GM18909 (cell line): ENCODE data around the gene ASB15.
"Not testable (repeated sequence)": the region's sequence is repeated elsewhere in the genome, so short reads cannot be mapped to it uniquely, and the experiment has no call there.

Experiments used
- ATAC-seq: cut with Tn5 transposase; IDR thresholded peaks from one replicate; pipeline ENCODE4 v1.9.1; 2021; ENCODE audit warnings: mild to moderate bottlenecking; ENCODE audit not compliant: unreplicated experiment, poor library complexity

Gene ASB15

DNA sequence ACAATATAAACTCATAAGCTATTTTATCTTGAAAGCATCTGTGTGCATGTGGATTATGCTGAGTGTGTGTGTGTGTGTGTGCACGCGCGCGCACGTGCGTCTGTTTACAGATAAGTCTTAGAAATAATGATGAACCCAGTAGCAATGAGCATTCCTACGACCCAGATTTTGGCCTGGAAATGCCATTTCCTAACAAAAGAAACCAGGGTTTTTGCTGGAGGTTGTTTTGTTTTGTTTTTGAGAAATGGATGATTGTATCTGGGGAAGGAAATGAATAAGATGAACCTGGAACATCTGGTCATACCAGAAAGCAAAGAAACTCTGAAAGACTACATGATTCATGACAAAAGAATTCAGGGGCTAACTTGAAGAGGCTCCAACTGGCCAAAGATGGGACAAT is 31.9 kb downstream of the ASB15 start:
- no peak for ATAC-seq

DNA sequence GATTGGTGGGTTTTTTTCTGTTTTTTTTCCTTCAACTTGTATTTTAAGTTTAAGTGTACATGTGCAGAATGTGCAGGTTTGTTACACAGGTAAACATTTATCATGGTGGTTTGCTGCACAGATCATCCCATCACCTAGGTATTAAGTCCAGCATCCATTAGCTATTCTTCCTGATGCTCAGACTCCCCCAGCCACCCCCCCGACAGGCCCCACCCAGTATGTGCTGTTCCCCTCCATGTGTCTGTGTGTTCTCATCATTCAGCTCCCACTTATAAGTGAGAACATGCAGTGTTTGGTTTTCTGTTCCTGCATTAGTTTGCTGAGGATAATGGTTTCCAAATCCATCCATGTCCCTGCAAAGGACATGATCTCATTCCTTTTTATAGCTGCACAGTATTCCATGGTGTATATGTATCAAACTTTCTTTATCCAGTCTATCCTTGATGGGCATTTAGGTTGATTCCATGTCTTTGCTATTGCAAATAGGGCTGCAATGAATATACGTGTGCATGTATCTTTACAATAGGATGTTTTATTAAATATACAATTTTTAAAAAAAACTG is 32.5 kb downstream of the ASB15 start:
- not testable (repeated sequence) for ATAC-seq

DNA sequence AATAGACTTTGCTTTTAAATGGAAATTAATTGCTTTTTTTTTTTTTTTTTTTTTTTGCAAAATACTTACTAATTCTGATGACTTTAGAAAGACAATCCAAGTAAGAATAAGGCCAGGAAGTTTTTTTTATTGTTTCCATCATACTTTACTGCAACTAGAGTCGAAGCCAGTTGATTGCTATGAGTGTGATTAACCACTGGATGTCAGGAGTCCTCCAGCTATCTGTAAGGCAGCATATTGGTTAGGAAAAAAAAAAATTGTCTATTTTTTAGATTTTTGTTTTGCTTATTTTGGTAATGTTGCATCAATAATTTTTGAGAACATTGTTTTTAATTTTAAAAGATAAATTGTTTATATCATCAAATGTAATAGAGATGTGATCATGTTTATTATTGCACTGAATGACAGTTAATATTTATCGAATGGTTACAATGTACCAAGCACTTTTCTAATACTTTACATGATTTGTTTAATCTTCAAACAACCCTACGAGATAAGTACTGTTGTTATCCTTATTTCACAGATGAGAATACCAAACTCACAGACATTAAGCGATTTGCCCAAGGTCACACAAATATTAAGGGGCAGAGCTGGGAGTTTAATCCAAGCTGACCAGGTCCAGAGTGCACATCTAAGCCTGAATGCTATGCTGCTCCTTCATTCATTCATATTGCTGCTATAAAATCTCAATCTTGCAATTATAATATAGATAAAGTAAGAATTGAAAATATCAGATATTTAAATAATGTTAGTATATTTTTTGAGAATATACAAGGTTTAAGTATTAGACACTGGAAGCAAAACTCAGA is 34.1 kb downstream of the ASB15 start:
- ATAC-seq = no peak

DNA sequence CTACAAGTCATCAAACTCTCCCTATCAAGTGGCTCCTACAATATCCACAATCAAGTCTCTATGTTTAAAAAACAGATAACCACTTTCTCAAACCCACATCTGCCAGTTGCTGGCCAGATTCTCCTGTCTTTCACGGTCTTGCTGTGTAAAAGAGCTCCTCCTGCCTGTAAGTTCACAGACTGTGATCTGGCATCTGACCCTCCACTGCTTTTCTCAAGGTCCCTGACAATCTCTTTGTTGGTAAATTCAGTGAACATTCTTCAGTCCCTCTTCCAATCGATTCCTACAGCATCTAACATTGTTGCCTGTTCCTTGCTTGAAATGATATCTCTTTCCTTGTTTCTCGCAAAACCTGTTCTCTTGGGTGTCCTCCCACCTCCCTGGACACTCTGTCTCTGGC is 35.6 kb downstream of the ASB15 start:
- ATAC-seq = no peak

DNA sequence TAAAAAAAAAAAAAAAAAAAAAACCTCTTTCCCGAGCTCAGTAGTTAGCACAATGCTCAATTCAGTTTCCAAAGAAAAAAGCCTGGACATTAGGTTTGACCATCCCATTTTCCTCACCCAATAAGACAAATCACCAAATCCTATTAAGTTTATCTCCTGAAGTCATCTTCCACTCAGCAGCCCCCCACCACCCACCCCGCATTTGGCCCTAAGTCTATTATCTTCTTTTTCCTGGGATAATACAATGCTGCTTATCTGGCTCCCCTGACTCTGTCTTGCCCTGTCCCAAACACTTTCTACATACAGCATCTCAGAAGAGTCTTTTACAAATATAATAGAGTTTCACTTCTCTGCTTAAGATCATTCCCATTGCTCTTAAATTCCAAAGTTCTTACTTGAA is 36.3 kb downstream of the ASB15 start:
- ATAC-seq = no peak

DNA sequence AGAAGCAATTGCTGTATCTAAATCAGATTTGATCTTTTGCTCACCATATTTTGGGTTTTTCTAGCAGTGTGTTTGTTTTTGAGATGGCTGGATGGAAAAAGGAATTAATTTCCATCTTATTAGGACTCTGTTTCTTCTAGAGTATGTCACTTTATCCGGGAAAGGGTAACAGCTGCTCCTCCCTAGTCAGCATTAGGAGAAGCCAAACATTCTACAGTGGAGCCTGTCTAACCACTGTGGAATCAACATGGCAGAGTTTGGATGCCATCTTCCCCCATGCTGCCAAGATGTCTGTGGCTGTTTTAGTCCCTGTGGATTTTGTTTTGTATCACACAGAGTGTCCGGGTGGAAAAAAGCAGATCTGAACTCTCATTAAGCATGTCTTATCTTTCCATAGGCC is 38.0 kb downstream of the ASB15 start:
- no peak for ATAC-seq

DNA sequence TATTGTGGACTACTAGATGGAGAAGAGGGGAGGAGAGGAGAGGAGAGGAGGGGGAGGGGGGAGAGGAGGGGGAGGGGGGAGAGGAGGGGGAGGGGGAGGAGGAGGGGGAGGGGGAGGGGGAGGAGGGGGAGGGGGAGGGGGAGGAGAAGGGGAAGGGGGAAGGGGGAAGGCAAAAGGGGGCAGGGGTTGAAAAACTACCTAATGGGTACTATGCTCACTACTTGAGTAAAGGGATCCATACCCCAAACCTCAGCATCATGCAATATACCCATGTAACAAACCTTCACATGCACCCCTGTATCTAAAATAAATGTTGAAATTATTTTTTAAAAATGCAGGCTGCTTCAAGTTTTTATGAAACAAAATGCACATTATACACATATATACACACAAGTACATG is 39.0 kb downstream of the ASB15 start:
- ATAC-seq = no peak

DNA sequence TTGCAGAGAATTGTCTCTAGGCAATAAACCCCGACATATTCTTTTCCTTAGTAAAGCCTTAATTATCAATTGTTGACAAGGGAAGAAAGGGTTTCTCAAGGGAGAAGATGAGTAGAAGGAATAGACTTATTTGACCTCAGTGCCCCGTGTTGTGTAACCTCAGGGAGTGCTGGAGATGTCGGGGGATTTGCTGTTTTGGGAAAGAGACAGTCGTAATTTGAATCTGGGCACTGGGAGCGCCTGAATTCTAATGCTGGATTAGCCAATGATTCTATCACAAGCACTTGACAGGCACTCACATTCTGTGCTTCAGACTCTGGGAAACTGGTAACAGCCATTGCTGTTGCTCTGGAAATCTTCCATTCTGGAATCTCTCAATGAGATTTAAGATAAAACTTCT is 40.3 kb downstream of the ASB15 start:
- no peak for ATAC-seq

DNA sequence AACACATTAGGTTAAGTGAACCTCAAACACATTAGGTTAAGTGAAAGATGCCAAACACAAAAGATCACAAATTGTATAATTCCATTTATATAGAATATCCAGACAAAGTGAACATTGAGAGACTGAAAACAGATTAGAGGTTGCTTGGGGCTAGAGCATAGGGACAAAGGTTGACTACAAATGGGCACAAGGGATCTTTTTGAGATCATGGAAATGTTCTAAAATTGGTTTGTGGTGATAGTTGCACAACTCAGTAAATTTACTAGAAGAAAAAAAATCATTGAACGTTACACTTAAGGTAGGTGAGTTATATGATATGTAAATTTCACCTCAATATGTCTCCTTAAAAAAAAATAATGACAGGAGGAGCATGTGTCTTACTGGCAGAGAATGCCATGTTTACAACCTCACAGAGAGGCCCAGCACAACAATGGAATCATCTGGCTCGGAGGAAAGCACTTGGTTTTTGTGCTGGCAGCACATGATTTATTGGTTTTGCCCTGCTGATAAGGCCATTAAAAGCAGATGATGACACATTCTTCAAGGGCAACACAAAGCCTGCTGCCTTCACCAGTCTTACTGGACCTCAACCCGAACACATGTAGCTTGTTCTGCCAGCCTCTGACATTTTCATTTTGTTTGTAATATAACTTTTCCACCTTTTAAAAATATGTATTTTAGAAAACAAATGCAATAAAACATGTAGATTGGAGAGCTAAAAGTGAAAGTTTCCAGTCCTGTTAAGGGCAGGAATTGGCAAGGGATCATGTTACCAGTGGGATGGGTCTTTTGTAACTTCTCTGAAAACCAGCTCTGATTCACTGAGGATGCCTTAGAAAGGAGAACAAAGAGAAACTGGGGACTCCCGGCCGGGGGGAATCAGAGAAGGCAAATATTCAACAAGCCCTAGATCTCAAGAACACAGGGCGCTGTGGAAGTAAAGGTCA is 42.1 kb downstream of the ASB15 start:
- no peak for ATAC-seq

DNA sequence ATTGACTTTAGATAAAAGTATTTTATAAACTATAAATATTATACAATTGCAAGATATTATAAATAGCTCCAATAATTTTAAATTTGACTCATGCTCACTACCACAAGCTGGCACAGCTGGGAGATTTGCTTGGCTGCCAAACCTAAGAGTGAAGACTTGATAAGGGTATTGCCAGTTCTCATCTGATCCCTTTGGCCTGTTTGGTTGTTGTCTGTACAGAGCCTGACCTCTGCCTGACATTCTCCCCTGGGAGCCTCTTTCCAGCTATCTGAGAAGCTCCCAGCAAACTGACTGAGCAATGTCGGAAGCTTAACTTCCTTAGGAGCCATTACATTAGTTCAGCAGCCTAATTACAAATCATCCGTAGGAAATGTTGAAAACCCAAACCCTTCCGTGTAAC is 43.9 kb downstream of the ASB15 start:
- no peak for ATAC-seq

DNA sequence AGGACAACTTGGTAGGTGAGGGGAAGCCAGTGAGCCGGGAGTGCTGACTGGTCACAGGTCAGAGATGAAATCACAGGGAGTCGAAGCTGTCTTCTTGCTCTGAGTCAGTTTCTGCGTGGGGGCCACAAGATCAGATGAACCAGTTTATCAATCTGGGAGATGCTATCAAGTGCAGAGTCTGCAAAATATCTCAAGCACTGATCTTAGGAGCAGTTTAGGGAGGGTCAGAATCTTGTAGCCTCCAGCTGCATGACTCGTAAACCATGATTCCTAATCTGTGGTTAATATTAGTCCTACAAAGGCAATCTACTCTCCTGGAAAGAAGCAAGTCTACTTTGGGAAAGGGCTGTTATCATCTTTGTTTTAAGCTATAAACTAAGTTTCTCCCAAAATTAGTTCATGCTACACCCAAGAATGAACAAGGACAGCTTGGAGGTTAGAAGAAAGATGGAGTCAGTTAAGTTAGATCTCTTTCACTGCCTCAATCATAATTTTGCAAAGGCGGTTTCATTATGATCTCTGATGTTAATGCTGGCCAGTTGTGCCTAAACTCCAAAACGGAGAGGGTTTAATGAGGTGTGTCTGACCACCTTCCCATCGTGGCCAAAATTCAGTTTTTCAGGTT is 45.6 kb downstream of the ASB15 start:
- no peak for ATAC-seq

DNA sequence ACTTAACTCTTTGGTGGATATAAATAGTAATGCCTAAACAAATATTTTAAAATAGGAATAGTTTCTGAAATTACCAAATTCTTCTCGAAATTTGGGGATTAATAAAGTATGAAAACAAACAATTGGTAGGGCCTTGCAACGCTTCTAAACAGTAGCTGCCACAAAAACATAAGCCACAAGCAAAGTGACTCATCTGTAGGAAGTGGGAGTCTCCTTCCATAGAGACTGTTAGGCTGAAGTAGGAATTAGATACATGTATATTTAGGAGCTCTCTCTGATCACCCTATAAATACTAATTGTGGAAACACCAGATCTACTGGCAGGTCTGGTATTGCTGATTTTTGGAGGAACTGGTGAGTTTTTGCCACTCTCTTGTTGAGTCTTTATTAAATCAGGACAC is 48.3 kb downstream of the ASB15 start:
- ATAC-seq = no peak

DNA sequence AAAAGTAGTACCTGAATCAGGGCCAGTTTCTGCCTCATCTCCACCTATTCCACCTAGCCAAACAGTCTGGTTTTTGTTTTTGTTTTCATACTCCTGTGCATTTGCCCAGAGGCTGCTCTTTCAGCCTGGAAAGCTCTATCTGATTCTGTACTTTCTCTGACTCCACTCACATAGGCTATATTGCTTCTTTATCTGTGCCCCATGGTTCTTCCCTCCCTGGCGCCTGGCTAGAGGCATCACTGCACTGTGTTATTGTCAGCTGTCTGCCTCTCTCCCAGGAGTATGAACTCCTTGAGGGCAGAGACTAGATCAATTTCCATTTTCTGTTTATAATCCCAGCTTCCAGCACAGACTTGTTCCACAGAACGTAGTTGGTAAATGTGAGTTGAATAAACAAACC is 49.0 kb downstream of the ASB15 start:
- ATAC-seq = no peak

DNA sequence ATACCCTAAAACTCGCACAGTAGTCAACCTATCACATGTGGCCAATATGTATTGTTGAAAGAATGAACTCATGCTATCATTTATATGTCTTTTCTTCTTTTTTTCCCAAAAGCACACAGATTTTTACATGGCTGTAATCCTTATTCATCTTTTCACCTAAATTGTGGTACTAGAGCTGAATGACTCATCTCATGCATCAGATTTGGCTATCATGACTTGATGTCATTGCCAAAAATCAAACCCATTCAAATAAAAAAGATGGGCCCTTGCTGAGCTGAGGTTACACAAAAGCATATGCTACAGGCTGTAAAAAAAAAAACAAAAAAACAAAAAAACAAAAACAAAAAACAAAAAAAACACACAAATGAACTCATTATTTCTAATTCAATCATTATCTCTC is 50.8 kb downstream of the ASB15 start:
- ATAC-seq = no peak

DNA sequence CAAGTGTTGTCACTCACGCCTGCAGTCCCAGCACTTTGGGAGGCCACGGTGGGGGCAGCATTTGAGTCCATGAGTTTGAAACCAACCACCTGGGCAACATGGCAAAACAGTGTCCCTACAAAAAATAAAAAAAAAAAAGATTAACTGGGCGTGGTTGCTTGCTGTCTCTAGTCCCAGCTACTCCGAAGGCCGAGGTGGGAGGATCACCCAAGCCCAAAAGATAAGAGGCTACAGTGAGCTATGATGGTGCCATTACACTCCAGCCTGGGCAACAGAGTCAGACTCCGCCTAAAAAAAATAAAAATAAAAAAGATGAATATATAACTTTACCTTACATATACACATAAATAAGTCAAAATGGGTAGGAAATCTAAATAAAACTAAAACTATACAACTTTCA is 51.5 kb downstream of the ASB15 start:
- no peak for ATAC-seq

DNA sequence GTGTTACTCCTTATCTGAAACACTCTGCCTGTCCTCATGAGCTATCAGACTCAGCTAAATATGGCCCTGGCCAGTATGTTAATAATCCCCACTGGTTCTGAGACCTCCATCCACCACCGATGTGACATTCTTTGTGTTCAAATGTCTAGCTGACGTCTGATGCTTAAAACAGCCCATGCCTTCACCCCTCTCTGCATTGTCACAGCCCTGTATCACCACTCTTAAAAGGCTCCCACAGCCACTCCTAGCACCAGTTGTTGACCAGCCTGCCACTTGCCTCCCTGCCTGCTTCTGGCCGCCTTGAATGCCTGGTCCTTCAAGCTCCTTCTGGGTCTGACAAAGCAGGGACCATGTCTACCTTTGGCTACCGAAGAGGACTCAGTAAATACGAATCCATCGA is 54.0 kb downstream of the ASB15 start, which contains the start of gene LMOD2:
Gene LMOD2 (plus strand): TSS at position 253 of the 400 bp plus-strand sequence. CDS start 98 bp downstream, at position 351.
- no peak for ATAC-seq

DNA sequence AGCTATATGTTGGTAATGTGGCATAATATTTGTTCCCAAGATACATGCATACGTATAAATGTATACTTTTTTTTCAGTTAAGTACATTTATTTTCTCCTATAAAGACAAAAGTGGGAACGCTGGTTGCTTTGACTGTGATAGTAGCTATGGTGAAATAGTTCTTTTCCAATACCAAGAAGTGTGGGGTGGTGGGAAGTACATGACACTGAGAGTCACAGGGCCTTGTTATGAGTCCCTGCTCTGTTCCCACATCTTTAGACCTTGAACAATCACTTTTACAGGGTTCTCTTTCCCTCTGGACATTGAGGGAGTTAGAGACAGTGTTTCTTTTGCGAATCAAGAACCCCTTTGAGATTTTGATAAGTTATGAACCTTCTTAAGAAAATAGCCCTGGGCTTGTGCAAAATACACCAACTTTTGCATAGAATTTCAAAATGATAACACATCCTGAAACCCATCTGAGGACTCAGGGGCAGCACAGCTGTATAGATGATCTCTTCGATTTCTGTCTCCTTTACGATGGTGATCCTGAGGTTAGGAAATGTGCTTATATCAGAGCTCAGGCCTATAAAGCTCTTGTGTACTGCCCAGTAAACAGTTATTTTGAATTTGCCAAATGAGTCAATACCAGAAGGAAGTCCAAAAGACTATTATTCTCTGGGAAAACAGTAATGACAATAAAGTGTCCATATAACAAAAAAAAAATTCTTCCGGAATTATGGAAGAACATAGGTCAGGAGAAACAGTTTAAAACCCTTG is 55.1 kb downstream of the ASB15 start:
- no peak for ATAC-seq

DNA sequence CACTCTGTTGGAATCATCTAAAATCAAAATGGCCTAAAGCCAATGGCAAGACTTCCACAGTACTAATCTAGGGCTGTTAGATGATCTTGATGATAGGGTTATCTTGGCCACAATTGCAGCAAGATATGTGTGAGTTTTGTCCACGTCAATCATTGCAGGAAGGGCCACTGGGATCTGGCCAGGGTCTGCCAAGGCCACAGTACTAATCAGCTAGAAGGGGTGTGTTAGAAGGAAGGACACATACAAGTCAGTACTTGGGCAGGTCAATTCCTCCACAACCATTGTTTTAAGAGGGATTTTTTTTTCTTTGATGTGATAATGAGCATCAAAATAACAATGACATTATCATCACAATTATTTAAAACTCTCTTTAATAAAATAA is 55.7 kb downstream of the ASB15 start:
- ATAC-seq = no peak

DNA sequence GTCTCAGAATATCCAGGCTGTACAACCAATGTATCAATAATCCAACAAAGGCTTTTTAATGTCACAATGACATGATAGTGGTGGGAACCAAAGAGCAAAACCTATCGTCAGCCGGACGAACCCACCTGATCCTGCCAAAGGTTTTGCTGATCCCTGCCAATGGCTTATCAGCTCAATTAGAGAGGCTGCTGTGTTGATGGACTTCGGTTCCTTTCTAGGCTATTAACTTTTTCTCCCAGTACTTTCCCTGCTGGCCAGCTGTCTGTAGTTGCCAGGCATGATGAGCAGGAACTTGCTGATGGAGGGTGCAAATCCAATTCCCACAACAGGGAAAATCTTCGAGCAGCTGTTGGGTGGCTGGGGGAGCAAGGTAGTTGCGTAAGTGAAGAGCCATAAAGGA is 56.4 kb downstream of the ASB15 start:
- no peak for ATAC-seq
